Medulla oblongata (tissue), 1 donor: ENCODE data around the gene RBBP6.
"Not testable (repeated sequence)": the region's sequence is repeated elsewhere in the genome, so short reads cannot be mapped to it uniquely, and the experiment has no call there.

Experiments used
- DNase-seq: peaks from one replicate; pipeline ENCODE4 v3.0.0-alpha.2; 2015; ENCODE audit errors: extremely low spot score

Gene RBBP6

GRCh38 chr16:24562811-24563210, 23.4 kb downstream of the RBBP6 start:
- no peak for DNase-seq

- DNase-seq, result no peak
Measured at GRCh38 chr16:24568392-24568791, 29.0 kb downstream of the RBBP6 start.

GRCh38 chr16:24571096-24571495, 31.7 kb downstream of the RBBP6 start:
- no peak for DNase-seq

GRCh38 chr16:24572069-24572468, 32.7 kb downstream of the RBBP6 start:
- no peak for DNase-seq

- DNase-seq, result no peak
Measured at GRCh38 chr16:24573141-24573540, 33.8 kb downstream of the RBBP6 start.

- not testable (repeated sequence) for DNase-seq
Measured at GRCh38 chr16:24574515-24575485, 35.4 kb downstream of the RBBP6 start.

GRCh38 chr16:24575791-24576190, 36.4 kb downstream of the RBBP6 start:
- not testable (repeated sequence) for DNase-seq

GRCh38 chr16:24577167-24577566, 37.8 kb downstream of the RBBP6 start:
- no peak for DNase-seq

GRCh38 chr16:24580665-24581064, 41.3 kb downstream of the RBBP6 start:
- DNase-seq, result peak; percentile 9

GRCh38 chr16:24583494-24583893, 44.1 kb downstream of the RBBP6 start:
- no peak for DNase-seq

- DNase-seq, result no peak
Measured at GRCh38 chr16:24589997-24590396, 50.6 kb downstream of the RBBP6 start.

GRCh38 chr16:24598777-24599437, 59.5 kb downstream of the RBBP6 start:
- DNase-seq, result no peak

- no peak for DNase-seq
Measured at GRCh38 chr16:24609417-24609739, 70.0 kb downstream of the RBBP6 start.

- DNase-seq, result peak; percentile 82
Measured at GRCh38 chr16:24609740-24610415, 70.5 kb downstream of the RBBP6 start.

GRCh38 chr16:24610416-24610755, 71.0 kb downstream of the RBBP6 start:
- peak; percentile 55 for DNase-seq

GRCh38 chr16:24611310-24611709, 71.9 kb downstream of the RBBP6 start:
- DNase-seq, result peak; percentile 7

GRCh38 chr16:24612656-24613055, 73.3 kb downstream of the RBBP6 start:
- DNase-seq, result no peak

GRCh38 chr16:24613267-24613666, 73.9 kb downstream of the RBBP6 start:
- not testable (repeated sequence) for DNase-seq

GRCh38 chr16:24617502-24617901, 78.1 kb downstream of the RBBP6 start:
- DNase-seq, result no peak
